SHP77 treated with DMSO at 0.1 percent for 48 hours (cell line): ENCODE data around the gene PADI6.

Source experiments
- DNase-seq: peaks from one replicate; lab custom pipeline; 2025; lab: John Stamatoyannopoulos, UW

PADI6 gene

DNA sequence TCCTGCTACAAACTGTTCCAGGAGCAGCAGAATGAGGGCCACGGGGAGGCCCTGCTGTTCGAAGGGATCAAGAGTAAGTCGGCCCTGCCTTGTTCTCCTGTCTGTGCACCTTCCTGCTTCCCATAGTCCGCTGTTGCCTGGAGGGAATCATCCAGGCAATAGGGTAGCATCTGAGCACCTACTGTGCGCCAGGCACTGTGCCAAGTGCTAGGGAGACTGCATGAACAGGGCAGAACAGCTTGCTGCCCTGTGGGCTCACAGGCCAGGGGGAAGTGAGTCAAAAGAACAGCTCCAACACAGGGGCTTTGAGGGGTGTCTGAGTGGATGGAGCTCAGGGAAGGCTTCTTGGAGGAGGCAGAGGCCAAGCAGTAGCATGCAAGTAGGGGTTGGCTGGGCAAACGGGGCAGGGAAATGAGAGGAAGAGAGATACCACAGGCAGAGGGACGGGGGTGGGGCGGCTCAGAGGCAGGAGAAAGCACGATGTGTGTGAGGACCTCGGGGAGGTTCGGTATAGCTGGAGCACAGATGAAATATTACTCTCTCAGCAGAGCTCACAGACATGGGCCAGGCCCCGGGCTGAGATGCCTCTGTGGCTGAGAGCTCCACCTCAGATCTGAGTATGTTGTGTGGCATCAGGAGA is 15.5 kb upstream of the PADI6 start:
- DNase-seq: no peak

- no peak for DNase-seq
These were observed 13.4 kb upstream of the PADI6 start for GRCh38 chr1:17358557-17358956.

DNA sequence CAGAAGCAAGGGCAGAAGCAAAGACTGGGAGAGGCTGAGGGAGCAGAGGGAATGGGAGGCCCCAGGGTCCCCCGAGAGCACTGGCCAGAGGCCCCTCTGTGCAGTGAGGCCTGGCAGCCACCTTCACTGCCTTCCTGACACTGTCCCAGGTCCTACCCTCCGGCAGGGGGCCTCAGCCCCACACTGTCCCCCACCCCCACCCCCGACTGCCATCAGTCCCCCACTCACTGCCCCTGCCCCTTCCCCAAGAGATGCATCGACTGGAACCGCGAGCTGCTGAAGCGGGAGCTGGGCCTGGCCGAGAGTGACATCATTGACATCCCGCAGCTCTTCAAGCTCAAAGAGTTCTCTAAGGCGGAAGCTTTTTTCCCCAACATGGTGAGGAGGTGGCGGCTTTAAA is 13.0 kb upstream of the PADI6 start:
- no peak for DNase-seq

- DNase-seq: no peak
These were observed 12.2 kb upstream of the PADI6 start for GRCh38 chr1:17359808-17360207.

GRCh38 chr1:17360272-17360956 is 11.6 kb upstream of the PADI6 start:
- no peak for DNase-seq

DNA sequence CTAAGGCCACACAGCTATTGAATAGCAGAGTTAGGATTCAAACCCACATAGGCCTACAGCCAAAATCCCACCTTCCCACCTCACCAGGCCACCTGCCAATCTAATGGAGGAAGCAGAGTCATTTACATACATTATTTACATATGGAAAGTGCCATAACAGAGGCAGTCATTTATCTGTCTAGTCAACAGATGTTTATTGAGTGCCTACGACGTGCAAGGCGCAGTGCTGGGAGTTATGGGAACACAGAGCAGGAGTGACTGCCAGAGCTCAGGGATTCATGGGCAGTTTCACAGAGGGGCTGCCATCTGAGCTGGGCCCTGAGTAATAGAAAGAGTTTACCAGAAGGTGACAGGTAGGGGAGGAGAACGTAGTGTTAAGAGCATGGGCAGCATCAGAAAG is 10.3 kb upstream of the PADI6 start:
- DNase-seq: no peak

DNA sequence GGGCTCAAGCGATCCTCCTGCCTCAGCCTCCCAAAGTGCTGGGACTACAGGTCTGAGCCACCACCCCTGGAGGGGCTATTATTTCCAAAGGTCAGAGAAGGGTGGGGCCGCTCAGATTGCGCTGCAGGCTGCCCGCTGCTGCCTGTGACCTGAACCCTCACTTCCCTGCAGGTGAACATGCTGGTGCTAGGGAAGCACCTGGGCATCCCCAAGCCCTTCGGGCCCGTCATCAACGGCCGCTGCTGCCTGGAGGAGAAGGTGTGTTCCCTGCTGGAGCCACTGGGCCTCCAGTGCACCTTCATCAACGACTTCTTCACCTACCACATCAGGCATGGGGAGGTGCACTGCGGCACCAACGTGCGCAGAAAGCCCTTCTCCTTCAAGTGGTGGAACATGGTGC is 8.6 kb upstream of the PADI6 start:
- no peak for DNase-seq

DNA sequence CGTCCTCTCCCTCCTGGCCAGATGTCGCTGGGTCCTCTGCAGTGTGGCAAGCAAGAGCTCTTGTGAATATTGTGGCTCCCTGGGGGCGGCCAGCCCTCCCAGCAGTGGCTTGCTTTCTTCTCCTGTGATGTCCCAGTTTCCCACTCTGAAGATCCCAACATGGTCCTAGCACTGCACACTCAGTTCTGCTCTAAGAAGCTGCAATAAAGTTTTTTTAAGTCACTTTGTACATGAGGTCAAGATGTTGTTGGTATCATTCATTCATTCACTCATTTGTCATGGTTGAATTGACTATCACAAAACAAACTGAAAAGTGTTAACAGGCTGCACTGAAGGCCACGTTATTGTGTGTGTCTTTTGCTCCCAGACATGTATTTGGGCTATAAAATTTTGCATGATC is 8.2 kb upstream of the PADI6 start:
- DNase-seq: no peak

GRCh38 chr1:17365293-17365692 is 6.7 kb upstream of the PADI6 start:
- DNase-seq: no peak

- DNase-seq: no peak
These were observed 2.5 kb upstream of the PADI6 start for GRCh38 chr1:17369466-17369865.

GRCh38 chr1:17370618-17371017 is 1.4 kb upstream of the PADI6 start:
- no peak for DNase-seq

DNA sequence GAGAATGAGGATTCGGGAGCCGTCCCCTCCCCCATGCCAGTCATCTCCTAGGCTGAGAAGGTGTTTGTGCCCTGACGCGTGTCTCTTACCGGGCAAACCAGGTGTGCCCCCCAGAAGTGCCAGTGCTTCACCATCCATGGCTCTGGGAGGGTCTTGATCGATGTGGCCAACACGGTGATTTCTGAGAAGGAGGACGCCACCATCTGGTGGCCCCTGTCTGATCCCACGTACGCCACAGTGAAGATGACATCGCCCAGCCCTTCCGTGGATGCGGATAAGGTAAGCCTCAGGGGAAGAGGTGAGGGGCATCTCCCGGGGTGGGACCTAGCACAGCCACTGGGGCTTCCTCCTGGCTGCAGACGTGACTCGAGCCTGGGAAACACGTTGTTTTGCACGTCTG is 959 bp downstream of the PADI6 start:
- no peak for DNase-seq

DNA sequence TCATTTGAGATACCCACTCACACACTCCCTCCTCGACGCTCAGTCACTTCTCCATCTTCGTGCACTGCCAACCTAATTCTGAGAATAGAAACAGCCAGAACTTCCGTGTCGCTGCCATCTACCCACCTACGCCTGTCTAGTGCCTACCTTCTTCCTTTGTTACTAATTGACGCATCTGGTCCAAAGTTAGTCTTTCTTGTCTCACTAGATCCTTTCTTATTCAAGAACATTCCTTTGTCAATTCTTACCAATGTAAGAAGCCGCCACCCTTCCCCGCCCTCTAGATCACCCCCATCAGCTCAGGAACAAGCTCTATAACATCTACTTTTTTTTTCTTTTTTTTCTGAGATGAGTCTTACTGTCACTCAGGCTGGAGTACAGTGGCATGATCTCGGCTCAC is 3.7 kb downstream of the PADI6 start:
- DNase-seq: no peak

DNA sequence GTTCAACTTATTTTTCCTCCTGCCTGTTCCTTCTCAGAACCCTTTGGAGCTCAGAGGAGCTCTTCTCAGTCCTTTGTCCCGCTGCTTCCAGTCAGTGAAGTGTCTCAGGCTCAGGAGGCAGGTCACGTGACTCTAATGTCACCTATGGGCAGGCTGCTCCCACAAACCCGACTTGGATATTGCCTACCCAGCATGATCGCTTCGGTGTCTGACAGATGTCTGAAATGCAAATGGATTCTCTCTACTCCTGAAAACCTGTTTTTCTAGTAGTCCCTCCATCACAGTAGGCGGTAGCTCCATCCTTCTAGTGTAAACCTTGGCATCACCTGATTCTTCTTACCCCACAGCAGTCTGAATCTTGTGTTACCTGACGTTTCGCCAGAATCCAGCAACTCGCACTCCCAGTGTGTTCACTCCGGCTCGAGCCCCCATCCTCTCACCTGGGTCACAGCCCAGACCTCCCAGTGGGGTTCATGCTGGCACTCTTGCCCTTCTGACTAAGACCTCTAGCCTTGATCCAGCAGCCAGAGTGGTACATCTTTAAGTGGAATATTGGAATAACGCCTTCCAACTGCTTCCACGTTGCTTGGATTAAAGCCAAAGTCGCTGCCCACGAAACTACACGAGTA is 5.4 kb downstream of the PADI6 start:
- no peak for DNase-seq

DNA sequence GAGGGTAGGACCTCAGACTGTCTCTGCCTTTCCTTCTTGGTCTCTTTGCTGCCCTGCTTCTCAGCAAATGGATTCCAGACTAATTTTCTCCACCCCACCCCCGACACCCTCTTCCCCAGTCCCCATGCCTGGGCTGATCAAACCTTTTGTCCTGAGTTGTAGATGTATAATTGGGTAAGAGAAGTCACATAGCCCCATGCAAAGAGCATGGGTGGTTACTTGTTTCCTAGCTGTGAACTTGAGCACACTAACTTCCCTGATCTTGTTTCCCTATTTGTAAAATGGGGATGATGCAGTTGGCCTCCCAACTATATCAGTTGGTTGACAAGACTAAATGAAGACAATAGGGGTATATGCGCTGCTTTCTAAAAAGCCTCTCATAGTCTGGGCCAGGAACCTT is 9.2 kb downstream of the PADI6 start:
- DNase-seq: no peak

DNA sequence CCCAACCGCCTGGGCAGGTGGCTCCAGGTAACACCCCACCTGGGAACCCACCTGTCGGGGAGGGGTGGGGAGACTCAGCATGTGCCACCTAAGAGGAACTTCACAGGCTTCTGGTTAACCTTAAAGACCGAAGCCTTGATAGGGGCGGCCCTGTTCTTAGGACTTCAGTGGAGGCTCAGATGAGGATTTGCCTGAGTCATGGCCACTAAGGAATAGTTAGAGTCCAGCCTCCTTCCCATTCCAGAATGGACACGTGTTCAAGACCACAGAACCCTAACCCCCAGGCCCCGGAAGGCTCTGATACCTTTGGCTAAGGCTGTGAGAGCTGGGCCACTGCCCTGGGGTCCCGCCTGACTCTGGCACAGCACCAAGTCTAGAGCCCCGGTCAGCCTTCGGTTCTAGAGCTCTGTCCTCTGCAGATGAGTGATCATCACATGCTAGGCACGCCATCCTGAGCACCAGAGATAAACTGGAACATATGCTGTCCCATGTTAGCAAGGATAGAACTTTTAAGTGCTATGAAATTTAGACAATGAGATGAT is 20.3 kb downstream of the PADI6 start:
- no peak for DNase-seq

DNA sequence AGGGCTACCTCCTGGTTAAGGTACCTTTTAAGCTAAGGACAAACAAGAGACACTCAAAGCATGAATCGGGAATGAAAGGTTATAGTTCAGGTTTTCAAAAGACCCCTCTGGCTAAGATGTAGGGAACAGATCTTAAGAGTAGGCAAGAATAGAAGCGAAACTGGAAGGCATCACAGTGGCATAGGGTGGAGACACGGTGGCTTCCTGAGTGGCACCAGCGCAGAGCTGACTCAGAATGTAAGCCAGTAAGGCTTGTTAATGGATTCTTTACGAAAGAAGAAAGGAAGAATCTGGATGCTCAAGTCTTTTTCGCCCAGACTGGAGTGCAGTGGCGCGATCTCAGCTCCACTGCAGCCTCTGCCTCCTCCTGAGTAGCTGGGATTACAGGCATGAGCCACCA is 21.2 kb downstream of the PADI6 start:
- no peak for DNase-seq

DNA sequence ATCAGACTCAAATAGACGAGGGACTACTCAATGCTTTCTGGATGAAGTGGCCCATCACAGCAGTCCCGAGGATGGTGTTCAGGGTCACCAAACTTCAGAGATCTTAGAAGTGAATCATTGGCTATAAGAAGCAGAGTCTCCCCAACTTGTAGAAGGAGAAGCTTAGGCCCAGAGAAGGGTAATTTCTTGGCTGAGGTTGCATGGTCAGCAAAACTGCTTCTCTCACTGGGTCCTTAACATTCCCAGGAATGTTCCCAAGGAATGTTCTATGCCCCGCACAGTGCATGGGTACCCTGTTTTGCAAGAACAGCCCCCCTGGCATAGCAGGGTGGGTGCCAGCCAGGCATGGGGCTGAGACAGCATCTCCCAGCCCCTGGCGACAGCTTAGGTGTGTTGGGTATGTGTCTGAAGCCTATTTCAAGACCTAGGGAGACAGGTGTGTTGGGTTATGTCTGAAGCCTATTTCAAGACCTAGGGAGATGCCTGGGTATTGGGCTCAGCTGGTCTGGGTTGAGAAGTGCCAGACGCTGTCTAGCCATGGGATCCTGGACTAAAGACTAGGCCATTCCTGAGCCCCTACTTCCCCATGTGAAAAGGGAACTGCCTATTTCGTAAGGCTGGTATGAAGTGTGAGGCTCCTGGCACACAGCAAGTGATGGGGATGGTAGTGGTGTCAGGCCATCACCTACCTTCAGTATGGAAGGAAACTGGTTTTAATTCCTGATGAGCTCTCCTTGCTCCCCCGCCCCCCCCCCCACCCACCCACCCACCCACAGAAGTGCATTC is 26.1 kb downstream of the PADI6 start:
- no peak for DNase-seq

- DNase-seq: no peak
These were observed 28.8 kb downstream of the PADI6 start for GRCh38 chr1:17400725-17401341.

DNA sequence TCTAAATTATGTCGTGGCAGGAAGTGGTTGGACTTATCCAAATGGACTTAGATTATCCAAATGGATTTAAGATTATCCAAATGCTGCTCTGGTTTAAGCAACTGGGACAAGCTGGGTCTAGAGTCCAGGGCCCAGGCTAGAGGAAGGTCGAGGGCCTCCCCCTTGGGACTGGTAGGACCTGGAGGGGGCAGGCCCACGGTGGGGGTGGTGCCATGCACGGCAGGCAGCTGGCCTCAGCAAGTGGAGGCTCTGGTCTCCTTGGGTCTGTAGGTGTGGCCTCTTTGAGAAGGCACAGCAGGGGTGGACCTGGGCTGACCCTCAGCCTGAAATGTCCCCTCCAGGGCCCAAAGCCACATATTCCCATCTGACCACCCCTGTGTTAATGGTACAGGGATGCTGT is 29.8 kb downstream of the PADI6 start:
- no peak for DNase-seq

DNA sequence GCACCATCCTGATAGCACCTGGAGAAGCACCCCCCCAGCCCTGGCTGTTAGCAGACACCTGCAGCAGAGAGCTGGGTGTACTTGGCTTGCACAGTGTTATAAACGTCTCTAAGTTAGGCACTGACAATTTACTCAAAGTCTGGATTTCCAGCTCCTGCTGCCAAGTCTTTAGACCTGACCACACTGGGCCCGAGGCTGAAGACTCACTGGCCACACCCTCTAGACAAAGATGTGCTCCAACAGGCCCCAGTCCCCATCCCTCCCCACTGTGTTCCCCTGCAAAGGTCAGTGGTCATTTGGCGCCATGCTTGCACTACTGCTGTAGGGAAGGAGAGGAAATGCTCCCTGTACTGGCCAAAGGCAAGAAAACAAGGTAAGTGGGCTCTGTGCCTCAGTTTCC is 31.1 kb downstream of the PADI6 start:
- no peak for DNase-seq

GRCh38 chr1:17404034-17404684 is 32.2 kb downstream of the PADI6 start:
- DNase-seq: no peak
